ENCODE measurements around the gene CHST7.
"Not testable (repeated sequence)": the region's sequence is repeated elsewhere in the genome, so short reads cannot be mapped to it uniquely, and the experiment has no call there.

Gene CHST7

DNA sequence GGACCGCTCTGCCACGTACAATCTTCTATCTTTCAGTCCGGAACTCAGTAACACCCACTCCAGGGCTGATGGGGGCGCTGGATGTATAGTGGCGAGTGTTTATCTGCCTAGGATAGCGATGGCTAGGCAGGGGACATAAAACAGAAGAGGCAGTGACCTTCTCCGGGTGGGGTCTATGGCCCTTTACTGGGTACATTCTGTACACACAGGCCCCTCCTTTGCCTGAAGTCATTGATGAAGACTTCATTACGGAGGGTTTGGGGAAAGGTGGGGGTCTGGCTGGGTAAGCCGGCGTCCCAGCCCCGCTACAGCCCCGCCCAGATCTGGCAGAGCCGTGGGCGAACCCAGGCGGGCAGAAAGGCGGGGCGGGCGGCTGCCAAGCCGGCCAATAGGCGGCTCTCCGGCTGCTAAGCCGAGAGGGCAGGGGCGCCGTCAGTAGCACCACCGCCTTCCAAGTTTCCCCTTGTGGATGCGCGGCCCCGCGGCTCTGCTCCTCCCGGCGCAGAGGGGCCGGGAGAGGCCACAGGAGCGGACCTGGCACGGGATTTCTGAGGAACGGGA, at the start of gene CHST7:
CHST7 (plus strand) TSS at position 435 of the 561 bp plus-strand sequence. CDS start 167 bp downstream, outside the sequence.
- DNase-seq = peak; percentile 60 to 69

DNA sequence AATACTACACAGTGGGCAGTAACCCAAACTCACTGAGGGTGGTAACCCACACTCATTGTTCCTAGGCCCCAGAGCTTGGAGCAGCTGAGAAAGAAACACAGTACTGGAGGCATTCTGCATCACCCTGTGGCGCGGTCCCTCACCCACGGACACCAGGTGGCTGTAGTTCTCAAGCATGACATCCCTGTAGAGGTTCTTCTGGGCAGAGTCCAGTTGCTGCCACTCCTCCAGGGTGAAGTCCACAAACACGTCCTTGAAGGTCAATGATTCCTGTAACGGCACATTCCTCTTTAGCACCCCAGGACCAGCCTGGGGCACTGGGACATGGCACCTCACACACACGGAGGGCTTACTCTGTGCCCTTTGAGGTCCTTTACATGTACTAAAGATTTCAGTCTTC, 44.9 kb upstream of the CHST7 start:
- not testable (repeated sequence) for DNase-seq

- DNase-seq = not testable (repeated sequence)
Observed at GRCh38 chrX:46529740-46530403, 43.7 kb upstream of the CHST7 start.

DNA sequence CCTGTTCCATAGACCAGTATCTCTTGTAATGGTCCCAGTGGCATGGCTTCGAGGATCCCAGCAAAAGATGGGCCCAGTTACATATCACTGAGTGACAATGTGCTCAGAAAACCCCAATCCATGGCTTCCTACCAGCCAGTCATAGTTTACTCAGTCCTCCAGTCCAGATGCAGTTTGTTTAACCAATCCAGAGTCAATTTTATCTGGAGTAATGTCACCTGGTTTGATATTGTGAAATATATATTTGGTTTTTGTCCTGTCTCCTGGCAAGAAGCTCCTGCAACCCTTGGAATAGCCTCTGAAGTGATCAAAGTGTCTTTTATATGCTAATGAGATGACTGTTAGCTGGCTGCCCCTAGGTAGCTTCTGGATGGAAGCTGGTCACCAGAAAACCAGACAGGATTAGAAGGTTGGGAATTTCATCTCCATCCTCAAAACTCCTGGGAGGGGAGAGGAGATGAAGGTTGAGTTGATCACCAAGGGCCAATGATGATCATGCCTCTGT, 43.1 kb upstream of the CHST7 start:
- DNase-seq = not testable (repeated sequence)

DNA sequence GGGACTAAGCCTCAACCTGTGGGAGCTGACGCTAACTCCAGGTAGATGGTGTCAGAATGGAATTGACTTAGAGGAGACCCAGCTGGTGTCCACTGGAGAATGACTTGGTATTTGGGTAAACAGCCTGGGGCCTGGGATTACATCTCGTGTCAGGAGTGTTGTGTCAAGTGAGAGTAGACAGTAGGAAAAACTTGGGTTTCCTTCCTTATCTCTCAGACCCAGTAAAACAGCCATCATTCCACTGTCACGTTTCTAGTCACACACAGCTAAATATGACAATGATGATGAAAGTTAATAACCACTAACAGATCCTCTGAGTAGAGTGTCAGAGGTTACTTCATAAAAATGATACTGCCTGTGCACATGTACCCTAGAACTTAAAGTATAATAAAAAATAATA, 42.1 kb upstream of the CHST7 start:
- DNase-seq = no peak

DNA sequence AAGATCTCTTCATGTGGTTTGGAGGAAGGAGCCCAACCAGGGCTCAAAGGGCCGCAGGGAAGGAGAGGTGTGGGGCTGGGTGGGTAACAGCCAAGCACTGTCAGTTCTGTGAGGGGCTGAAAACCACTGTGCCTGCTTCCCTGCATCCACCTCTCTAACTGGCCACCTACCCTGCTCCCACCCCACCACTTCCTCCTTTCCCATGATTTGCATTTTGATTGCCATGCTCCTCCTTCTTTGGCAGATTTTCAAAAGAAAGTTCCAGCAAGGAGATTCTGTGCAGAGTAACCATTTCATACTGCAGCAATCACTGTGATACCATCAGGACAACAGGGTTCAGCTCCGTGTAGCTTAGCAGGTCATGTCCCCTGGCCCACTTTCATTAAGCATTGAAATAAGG, 30.1 kb upstream of the CHST7 start:
- no peak for DNase-seq

DNA sequence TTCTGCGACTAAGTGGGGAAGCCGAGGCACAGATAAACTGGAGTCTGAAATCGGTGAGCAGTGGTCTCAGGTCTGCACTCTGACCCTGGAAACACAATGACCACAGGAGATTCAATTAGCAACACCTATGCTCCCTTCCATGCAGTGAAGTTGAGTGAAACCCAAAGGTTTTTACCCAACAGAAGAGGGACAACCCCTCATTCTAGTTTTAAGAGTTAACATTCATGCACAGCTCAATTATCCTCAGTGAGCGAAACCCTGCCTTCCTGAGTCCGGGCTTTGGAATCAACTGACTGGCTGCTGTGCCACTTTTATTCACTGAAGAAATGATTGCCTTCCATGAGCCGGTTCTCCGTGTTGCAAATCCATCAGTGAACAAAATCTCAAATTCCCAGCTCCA, 29.0 kb upstream of the CHST7 start:
- not testable (repeated sequence) for DNase-seq

DNA sequence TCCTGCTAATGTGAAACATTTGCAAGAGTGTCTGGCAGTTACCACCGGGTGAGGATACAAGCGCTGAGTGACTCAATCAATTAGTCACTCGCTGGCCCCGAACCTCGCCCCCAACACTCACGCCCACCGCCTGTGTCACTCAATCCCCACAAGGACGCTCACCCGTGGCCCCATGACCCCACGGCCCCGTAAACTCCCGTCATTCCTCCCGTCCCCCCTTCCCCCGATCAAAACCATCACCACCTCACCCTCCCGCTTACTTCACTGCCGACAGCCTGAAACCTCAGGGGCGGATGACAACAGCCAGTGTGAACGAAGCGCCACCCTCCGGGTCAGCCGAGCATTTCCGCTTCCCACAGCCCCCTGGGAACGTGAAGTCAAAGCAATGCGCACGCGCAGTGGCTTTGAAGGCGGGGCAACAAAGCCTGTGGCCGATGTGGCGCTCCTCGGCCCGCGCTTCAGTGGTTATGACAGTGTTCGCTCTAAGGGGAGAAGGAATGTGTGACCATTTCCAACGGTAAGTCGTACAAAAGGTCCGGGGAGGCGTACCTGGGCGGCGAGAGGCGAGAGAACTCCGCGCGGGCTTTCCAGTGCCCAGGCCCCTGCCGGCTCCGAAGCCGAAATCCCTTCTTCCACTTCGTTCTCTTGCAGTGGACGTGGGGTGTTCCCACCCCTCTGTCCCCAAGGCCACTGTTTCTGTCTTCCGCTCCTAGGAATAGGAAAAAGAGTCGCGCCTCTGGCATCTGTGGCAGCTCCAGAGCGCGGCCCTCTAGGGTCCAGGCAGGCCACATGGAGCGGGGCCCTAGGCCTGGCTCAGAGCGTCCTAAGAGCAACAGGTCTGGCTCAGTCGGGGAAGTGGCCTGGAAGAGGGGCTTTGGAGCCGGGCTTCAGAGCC, 28.2 kb upstream of the CHST7 start, which contains the start of gene ZNF674:
ZNF674 (minus strand) TSS at position 311 of the 895 bp plus-strand sequence. CDS start 3,334 bp downstream, outside the sequence.
- peak; percentile 94 to 95 for DNase-seq

DNA sequence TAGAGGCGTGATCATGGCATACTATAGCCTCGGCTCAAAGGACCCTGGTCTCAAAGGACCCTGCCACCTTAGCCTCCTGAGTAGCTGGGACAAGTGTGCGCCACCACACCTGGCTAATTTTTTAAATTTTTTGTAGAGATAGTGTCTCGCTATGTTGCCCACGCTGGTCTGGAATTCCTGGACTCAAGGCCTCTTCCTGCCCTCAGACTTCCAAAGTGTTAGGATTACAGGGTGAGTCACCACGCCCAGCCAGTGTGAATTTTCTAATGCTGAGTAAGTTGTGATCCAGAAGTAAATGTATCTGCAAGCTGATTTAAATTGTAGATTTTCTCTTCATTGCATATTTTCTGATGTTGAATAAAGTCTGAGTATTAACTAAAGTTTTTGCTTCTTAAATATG, 25.7 kb upstream of the CHST7 start:
- no peak for DNase-seq

GRCh38 chrX:46549914-46550313, 23.7 kb upstream of the CHST7 start:
- DNase-seq = no peak

GRCh38 chrX:46551494-46552128, 22.0 kb upstream of the CHST7 start:
- DNase-seq = no peak

DNA sequence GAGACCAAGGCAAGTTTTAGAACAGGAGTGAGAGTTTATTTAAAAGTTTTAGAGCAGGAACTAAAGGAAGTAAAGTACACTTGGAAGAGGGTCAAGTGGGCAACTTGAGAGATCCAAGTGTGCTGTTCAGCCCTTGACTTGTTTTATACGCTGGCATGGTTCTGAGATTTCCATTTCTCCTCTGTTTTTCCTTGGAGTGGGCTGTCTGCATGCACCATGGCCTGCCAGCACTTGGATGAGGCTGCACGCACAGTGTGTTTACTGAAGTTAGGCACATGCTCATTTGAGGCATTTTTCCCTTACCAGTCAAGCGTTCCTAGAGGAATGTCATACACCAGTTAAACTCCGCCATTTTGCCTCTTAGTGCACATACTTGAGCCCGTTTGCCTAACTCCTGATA, 19.6 kb upstream of the CHST7 start:
- DNase-seq = no peak

DNA sequence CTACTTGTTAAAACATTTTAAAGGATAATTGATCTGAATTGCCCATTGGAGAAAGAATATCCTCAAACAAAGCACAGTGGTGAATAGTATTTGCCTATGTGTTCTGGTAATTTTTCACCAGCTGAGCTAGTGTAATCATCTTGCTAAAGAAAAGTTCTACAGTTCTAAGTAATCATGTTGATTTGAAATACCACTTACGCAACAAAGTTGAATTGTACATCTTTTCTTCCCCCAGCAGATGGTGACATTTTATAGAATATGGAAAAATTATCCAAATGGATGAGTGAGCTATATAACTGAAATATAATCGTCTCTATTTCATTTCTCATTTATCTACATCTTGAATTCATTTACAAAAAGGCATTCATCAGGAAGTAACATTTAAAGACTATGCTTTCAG, 18.6 kb upstream of the CHST7 start:
- no peak for DNase-seq

DNA sequence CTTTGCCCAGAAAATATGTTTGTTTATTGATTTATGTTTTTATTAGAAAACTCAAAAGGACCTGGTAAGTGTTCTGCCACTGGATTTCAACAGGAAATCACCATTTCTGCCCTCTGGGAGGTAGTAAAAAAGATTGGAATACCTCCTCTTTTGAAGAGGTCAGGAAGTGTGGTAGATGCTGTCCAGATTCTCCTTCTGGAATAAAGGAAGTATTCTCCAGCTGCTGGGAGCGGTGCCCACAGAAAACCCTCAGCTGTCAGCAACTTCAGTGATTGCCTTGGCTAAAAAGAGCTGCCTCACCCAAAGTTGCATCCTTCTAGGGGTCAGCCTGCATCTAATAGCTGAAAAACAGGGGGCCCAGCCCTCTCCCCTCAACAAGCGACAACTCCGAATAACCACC, 14.5 kb upstream of the CHST7 start:
- DNase-seq = no peak

DNA sequence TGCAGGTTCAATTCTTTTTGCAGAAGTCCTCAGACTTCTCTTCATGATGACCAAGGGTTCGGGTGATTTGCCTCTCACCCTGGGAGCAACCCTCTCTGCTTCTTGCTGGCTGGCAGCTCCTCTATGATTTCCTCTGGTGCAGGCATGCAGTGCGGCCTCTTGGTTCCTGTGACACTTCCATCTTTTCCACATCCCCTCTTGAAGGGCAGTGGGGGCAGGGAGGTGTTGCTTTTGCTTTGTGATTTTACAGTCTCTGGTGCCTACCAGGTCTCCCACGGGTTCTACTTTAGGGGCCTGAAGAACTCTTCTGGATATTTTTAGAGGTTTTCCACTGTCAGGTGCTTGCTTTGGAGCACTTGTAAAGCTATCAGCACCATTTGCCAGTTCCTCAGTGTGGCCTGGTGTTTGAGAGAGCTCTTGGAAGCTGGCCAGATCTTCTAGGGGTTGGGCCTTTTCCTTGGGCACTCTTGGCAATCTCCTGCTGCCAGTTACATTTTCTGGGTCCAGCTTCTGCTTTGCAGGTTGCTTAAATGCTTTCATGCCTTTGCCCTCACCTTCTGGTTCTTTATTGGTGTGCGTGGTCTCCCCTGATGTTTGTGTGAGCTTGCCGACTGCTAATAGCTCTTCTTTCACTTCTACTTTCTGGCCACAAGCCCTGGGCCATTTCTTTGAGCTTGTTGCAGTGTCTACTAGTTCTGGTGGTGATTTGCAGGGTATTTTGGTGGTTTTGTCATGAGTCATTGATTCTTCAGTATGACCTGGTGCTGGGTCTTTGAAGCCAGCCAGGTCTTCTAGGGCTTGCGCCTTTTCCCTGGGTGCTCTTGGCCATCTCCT, 11.5 kb upstream of the CHST7 start:
- no peak for DNase-seq

DNA sequence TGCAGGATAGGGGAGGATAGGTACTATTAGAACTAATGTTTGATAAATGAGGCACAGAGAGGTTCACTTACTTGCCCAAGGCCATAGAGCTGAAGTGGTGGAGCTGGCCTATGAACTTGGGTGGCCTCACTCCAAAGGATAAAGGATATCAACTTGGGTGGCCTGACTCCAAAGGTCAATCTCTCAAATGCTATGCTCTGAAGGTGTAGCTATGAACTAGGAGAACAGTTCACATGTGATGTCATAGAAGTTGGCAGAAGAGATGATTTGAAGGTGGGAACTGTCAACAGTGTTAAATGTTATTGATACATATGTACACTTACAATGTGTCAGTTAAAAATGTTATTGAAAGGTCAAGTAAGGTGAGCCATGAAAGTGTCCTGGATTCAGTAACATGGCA, 6.2 kb upstream of the CHST7 start:
- no peak for DNase-seq

GRCh38 chrX:46569621-46570020, 3.9 kb upstream of the CHST7 start:
- no peak for DNase-seq

DNA sequence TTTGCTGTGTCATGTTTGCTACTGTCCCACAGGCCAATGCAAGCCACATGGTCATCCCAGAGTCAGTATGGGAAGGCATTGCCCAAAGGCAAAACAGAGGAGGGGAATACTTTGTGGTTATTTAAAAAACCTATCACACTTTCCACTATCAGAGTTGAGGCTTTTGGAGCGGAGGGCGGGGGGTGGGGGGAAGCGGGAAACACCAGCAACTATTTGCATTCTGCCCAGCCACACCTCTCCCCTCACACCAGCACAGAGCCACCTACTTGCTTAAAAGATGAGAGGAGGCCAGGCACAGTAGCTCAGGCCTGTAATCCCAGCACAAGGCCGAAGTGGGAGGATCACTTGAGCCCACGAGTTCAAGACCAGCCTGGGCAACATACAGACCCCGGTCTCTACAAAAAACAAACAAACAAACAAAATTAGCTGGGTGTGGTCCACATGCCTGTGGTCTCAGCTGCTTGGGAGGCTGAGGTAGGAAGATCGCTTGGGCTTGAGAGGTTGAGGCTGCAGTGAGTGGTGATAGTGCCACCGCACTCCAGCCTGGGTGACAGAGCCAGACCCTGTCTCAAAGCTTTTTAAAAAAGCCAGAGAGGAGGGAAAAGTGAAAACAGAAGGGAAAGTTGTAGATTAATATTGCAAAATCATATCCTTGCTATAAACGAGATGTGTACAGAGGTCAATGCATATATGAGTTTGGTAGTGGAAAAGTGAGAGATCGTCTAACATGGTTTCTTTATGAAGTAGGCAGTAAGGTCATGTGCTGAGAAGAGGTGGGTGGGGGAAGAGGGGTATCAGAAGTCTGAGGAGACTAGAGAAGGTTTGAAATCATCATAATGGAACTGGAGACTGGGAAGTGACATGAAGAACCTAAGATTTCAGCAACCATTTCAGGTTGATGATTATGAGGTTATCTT, 1.9 kb upstream of the CHST7 start:
- DNase-seq = peak in 1 of 2 experiments; percentile 27

DNA sequence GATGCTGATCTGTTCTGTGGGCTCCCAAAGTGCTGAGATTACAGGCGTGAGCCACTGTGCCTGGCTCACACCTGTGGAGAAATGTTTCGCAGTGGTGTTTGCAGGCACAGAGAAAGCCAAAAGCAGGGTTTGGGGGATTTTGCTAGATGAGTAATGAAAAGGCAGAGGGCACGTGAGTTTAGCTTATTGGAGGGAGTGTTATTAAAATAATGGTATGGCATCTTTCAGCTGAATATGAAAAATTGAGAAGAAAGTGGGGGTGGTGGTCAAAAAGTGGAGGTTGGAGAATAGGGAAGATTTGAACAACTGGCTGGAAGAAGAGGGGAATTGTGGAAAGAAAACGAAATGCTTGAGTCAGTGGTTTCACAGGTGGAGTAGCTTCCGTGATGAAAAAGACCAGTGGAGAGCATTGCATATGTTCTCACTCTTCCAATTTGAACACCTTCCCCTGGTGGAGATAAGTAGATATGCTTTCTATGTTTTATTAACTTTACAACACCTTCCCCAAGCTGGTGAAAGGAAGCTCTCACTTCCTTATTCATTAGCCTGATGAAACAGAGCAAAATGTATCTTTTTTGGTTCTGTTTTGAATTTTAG, 1.1 kb upstream of the CHST7 start:
- DNase-seq = peak; percentile 41 to 58

Data from activated T-cell treated with anti-CD3 and anti-CD28 coated beads, Interleukin-2, amount 50 U/mL, for 48 hours (primary cell).